HepG2 (cell line): ENCODE results near the gene PAN2. TPM values are rescaled to one million over a fixed set of nuclear protein-coding genes. Genes with fewer than 3 reads are reported as not detected.
A peak's percentile ranks its signal among the peaks of the same experiment; 100 is the strongest.

Source experiments
- AGO2 ChIP-seq: fragments of 200-400 bp; formaldehyde crosslinking; optimal IDR thresholded peaks from 2 replicates; pipeline ENCODE3; 2017; ENCODE audit warnings: mild to moderate bottlenecking, low read depth, low read length, moderate library complexity
- ASH2L ChIP-seq: fragments of 300-600, 200-600 bp; sonication (generic); IDR thresholded peaks from 2 replicates; pipeline ENCODE4 v1.7.0; 2017; ENCODE audit warnings: low read depth, mild to moderate bottlenecking, moderate library complexity, mixed read lengths, low read length; ENCODE audit not compliant: insufficient read length
- CAMTA2 ChIP-seq: sonication (generic); formaldehyde crosslinking; IDR thresholded peaks from 2 replicates; pipeline ENCODE4 v1.4.0; 2020; ENCODE audit warnings: mild to moderate bottlenecking, missing genetic modification reagents, borderline replicate concordance
- HNF4A ChIP-seq: sonication (generic); formaldehyde crosslinking; IDR thresholded peaks from 2 replicates; pipeline ENCODE4 v1.4.0; 2020; ENCODE audit warnings: missing genetic modification reagents
- MTF2 ChIP-seq: sonication (generic); formaldehyde crosslinking; IDR thresholded peaks from 2 replicates; pipeline ENCODE4 v1.5.0; 2020; ENCODE audit warnings: missing genetic modification reagents, borderline replicate concordance
- NR2F1 ChIP-seq, 2 experiments: fragments of 450-650 bp in 1 of 2; formaldehyde crosslinking in 1 of 2; IDR thresholded peaks; 2 replicates each; pipeline versions ENCODE4 v1.5.0 to v1.6.1; 2016 to 2020; ENCODE audit warnings: mild to moderate bottlenecking in 1 of 2, missing compliant biosample characterization in 1 of 2, missing genetic modification reagents in 1 of 2, moderate library complexity in 1 of 2
- RARA ChIP-seq: IDR thresholded peaks from 2 replicates; pipeline ENCODE4 v1.6.1; 2016; ENCODE audit warnings: missing genetic modification reagents, missing compliant biosample characterization
- RXRA ChIP-seq: sonication (generic); formaldehyde crosslinking; IDR thresholded peaks from 2 replicates; pipeline ENCODE4 v1.5.1; 2020; ENCODE audit warnings: missing genetic modification reagents
- RXRB ChIP-seq: IDR thresholded peaks from 2 replicates; pipeline ENCODE4 v1.6.1; 2016; ENCODE audit warnings: borderline replicate concordance, missing genetic modification reagents, missing compliant biosample characterization
- ZNF335 ChIP-seq: sonication (generic); formaldehyde crosslinking; IDR thresholded peaks from 2 replicates; pipeline ENCODE4 v1.4.0; 2020; ENCODE audit warnings: missing genetic modification reagents
- ZNF572 ChIP-seq: sonication (generic); formaldehyde crosslinking; IDR thresholded peaks from 2 replicates; pipeline ENCODE4 v1.5.1; 2020; ENCODE audit warnings: mild to moderate bottlenecking, missing genetic modification reagents
- polyA plus RNA-seq, 8 experiments: library from polyadenylated mRNA; depleted of rRNA in 3 of 8; stranded (reverse) in 7 of 8; unstranded in 1 of 8; fragments of >200 nt; fragmentation: Illumina TruSeq in 4 of 8; extraction: Trizol in 4 of 8; gene quantifications; 2 replicates each; pipeline versions ENCODE4 v1.2.1 to v1.2.3, GENCODE V29; 2011 to 2016; ENCODE audit warnings: low read depth in 4 of 8, missing spikeins in 1 of 8, mixed read lengths in 1 of 8; ENCODE audit not compliant: insufficient read depth in 1 of 8
- total RNA-seq, 5 experiments: library from RNA; depleted of rRNA; stranded (reverse); fragments of >200 nt; fragmentation: Illumina TruSeq; extraction: Trizol; gene quantifications; 2 replicates each; pipeline ENCODE4 v1.2.3, GENCODE V29; 2016; ENCODE audit warnings: low read depth in 1 of 5
- TF ChIP-seq, protein P1 (sequence below): IDR thresholded peaks from 2 replicates; pipeline ENCODE4 v1.4.0; 2020; ENCODE audit warnings: mild to moderate bottlenecking, missing genetic modification reagents
- TF ChIP-seq, protein P2 (sequence below): sonication (generic); formaldehyde crosslinking; IDR thresholded peaks from 2 replicates; pipeline ENCODE4 v1.4.0; 2020; ENCODE audit warnings: missing genetic modification reagents, borderline replicate concordance
- TF ChIP-seq, protein P3 (sequence below): IDR thresholded peaks from 2 replicates; pipeline ENCODE4 v1.6.1; 2012; ENCODE audit warnings: inconsistent platforms
- TF ChIP-seq, protein P4 (sequence below): sonication (generic); formaldehyde crosslinking; IDR thresholded peaks from 2 replicates; pipeline ENCODE4 v1.4.0; 2020; ENCODE audit warnings: missing genetic modification reagents
- TF ChIP-seq, protein P5 (sequence below): IDR thresholded peaks from 2 replicates; pipeline ENCODE4 v1.6.1; 2016
- TF ChIP-seq, protein P6 (sequence below): IDR thresholded peaks from 2 replicates; pipeline ENCODE4 v1.6.1; 2012; ENCODE audit warnings: low read depth, low read length, improper control_type of control experiment

The PAN2 gene
- total and polyA plus RNA-seq, 2 of the 13 experiments (the other 11 are each of a cell fraction or from before 2014, with no cell fraction given), result 27.2 to 61.1 TPM

DNA sequence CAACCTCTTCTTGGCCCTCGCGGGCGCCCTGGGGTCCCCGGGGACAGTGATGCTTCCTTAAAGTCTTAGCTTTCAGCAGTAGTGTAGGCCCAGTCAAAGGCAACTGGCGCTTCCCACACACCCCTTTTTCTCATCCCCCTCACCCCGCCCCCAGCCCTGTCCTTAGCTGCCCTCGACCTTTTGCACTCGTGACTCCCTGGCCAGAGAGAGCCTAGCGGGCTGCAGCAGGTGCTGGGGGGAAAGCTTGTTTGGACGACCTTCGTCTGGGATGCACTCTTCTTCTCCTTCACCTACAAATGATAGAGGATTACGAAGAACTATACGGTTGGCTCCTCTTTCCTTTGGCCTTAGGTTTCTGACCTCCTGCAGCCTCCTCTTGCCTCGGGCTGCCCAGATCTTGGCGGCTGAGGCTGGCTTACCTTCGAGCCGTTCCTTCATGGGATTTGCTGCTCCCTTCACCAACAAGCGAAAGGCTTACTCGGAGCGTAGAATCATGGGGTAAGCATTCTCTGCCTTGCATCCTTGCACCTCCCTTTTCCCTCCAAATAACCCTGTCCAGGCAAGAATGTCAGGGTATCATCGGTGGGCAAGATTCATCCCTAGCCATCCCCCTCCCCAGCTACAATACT is 66.2 kb downstream of the PAN2 start (continued):
- TF ChIP-seq, protein P1, sequence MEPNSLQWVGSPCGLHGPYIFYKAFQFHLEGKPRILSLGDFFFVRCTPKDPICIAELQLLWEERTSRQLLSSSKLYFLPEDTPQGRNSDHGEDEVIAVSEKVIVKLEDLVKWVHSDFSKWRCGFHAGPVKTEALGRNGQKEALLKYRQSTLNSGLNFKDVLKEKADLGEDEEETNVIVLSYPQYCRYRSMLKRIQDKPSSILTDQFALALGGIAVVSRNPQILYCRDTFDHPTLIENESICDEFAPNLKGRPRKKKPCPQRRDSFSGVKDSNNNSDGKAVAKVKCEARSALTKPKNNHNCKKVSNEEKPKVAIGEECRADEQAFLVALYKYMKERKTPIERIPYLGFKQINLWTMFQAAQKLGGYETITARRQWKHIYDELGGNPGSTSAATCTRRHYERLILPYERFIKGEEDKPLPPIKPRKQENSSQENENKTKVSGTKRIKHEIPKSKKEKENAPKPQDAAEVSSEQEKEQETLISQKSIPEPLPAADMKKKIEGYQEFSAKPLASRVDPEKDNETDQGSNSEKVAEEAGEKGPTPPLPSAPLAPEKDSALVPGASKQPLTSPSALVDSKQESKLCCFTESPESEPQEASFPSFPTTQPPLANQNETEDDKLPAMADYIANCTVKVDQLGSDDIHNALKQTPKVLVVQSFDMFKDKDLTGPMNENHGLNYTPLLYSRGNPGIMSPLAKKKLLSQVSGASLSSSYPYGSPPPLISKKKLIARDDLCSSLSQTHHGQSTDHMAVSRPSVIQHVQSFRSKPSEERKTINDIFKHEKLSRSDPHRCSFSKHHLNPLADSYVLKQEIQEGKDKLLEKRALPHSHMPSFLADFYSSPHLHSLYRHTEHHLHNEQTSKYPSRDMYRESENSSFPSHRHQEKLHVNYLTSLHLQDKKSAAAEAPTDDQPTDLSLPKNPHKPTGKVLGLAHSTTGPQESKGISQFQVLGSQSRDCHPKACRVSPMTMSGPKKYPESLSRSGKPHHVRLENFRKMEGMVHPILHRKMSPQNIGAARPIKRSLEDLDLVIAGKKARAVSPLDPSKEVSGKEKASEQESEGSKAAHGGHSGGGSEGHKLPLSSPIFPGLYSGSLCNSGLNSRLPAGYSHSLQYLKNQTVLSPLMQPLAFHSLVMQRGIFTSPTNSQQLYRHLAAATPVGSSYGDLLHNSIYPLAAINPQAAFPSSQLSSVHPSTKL (CRISPR knock-in tag), result 0 out of 2 replicates have a peak, but pooled peaks have one; percentile 26
- TF ChIP-seq NR2F1 (CRISPR knock-in tag; IDR thresholded peaks at IDR 0.05), result peak; percentile 69 to 87; a peak in 2 of 4 replicates
- TF ChIP-seq, protein P2, sequence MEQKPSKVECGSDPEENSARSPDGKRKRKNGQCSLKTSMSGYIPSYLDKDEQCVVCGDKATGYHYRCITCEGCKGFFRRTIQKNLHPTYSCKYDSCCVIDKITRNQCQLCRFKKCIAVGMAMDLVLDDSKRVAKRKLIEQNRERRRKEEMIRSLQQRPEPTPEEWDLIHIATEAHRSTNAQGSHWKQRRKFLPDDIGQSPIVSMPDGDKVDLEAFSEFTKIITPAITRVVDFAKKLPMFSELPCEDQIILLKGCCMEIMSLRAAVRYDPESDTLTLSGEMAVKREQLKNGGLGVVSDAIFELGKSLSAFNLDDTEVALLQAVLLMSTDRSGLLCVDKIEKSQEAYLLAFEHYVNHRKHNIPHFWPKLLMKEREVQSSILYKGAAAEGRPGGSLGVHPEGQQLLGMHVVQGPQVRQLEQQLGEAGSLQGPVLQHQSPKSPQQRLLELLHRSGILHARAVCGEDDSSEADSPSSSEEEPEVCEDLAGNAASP, result peak; percentile 99
- 0 out of 2 replicates have a peak, but pooled peaks have one; percentile 39 for TF ChIP-seq CAMTA2 (CRISPR knock-in tag)
- TF ChIP-seq, protein P3, sequence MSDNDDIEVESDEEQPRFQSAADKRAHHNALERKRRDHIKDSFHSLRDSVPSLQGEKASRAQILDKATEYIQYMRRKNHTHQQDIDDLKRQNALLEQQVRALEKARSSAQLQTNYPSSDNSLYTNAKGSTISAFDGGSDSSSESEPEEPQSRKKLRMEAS, result peak; percentile 28; the same call in 1 of the 2 replicates
- peak; percentile 59 for TF ChIP-seq HNF4A (CRISPR knock-in tag)
- 0 out of 2 replicates have a peak, but pooled peaks have one; percentile 6 for TF ChIP-seq MTF2 (CRISPR knock-in tag)
- no peak for TF ChIP-seq AGO2
- TF ChIP-seq, protein P4, sequence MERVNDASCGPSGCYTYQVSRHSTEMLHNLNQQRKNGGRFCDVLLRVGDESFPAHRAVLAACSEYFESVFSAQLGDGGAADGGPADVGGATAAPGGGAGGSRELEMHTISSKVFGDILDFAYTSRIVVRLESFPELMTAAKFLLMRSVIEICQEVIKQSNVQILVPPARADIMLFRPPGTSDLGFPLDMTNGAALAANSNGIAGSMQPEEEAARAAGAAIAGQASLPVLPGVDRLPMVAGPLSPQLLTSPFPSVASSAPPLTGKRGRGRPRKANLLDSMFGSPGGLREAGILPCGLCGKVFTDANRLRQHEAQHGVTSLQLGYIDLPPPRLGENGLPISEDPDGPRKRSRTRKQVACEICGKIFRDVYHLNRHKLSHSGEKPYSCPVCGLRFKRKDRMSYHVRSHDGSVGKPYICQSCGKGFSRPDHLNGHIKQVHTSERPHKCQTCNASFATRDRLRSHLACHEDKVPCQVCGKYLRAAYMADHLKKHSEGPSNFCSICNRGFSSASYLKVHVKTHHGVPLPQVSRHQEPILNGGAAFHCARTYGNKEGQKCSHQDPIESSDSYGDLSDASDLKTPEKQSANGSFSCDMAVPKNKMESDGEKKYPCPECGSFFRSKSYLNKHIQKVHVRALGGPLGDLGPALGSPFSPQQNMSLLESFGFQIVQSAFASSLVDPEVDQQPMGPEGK (CRISPR knock-in tag), result peak; percentile 42; the same call in 1 of the 2 replicates
- TF ChIP-seq, protein P5, sequence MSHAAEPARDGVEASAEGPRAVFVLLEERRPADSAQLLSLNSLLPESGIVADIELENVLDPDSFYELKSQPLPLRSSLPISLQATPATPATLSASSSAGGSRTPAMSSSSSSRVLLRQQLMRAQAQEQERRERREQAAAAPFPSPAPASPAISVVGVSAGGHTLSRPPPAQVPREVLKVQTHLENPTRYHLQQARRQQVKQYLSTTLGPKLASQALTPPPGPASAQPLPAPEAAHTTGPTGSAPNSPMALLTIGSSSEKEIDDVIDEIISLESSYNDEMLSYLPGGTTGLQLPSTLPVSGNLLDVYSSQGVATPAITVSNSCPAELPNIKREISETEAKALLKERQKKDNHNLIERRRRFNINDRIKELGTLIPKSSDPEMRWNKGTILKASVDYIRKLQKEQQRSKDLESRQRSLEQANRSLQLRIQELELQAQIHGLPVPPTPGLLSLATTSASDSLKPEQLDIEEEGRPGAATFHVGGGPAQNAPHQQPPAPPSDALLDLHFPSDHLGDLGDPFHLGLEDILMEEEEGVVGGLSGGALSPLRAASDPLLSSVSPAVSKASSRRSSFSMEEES (CRISPR knock-in tag), result peak; percentile 81
- TF ChIP-seq, protein P6, sequence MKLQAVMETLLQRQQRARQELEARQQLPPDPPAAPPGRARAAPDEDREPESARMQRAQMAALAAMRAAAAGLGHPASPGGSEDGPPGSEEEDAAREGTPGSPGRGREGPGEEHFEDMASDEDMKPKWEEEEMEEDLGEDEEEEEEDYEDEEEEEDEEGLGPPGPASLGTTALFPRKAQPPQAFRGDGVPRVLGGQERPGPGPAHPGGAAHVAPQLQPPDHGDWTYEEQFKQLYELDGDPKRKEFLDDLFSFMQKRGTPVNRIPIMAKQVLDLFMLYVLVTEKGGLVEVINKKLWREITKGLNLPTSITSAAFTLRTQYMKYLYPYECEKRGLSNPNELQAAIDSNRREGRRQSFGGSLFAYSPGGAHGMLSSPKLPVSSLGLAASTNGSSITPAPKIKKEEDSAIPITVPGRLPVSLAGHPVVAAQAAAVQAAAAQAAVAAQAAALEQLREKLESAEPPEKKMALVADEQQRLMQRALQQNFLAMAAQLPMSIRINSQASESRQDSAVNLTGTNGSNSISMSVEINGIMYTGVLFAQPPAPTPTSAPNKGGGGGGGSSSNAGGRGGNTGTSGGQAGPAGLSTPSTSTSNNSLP, result no peak
- TF ChIP-seq RXRB (CRISPR knock-in tag), result peak; percentile 97
- peak; percentile 4; the same call in 1 of the 2 replicates for TF ChIP-seq ZNF335
- peak; percentile 98 for TF ChIP-seq RXRA (CRISPR knock-in tag)
- TF ChIP-seq RARA (CRISPR knock-in tag), result peak; percentile 71
- TF ChIP-seq ASH2L, result peak; percentile 18
- TF ChIP-seq ZNF572 (CRISPR knock-in tag), result peak; percentile 80; the same call in 1 of the 2 replicates
